HFFc6 (cell line): ENCODE measurements around the gene PER1. TPM values are rescaled to one million over a fixed set of nuclear protein-coding genes. Genes with fewer than 3 reads are reported as not detected.

ENCODE experiments used
- DNase-seq: peaks from one replicate; pipeline ENCODE4 v3.0.0-alpha.2; 2018
- H3K27ac Mint-ChIP-seq: 2 replicates; pipeline ENCODE4 v1.8.0; 2020; ENCODE audit warnings: mild to moderate bottlenecking, mixed read lengths
- H3K27me3 Mint-ChIP-seq: 2 replicates; pipeline ENCODE4 v1.8.0; 2021; ENCODE audit warnings: mild to moderate bottlenecking, moderate library complexity, mixed read lengths; ENCODE audit not compliant: insufficient read depth
- H3K36me3 Mint-ChIP-seq: 2 replicates; pipeline ENCODE4 v1.8.0; 2021; ENCODE audit warnings: low read depth, mixed read lengths
- H3K4me1 Mint-ChIP-seq: 2 replicates; pipeline ENCODE4 v1.8.0; 2020; ENCODE audit warnings: low read depth, mixed read lengths
- H3K4me3 Mint-ChIP-seq: 2 replicates; pipeline ENCODE4 v1.8.0; 2020; ENCODE audit warnings: mild to moderate bottlenecking, moderate library complexity, mixed read lengths
- H3K9me3 Mint-ChIP-seq: 2 replicates; pipeline ENCODE4 v1.8.0; 2020; ENCODE audit warnings: mild to moderate bottlenecking, mixed read lengths
- CTCF ChIP-seq: fragments of 200-600 bp; sonication (generic); IDR thresholded peaks from 2 replicates; pipeline ENCODE4 v1.5.0; 2021; ENCODE audit warnings: antibody characterized with exemption, mild to moderate bottlenecking
- long read RNA-seq: library from polyadenylated mRNA; unstranded; transcript quantifications from one replicate; pipeline ENCODE4 v2.0.0, GENCODE V29; 2019
- total RNA-seq, 6 experiments: library from RNA; stranded (reverse); fragmentation: NEBNext Ultra II Directional; extraction: Animal tissue kit (Norgen Biotek cat#: 25700); gene quantifications; 2 replicates in 1 of 6; 3 replicates in 5 of 6; pipeline ENCODE4 v1.2.3, GENCODE V29; 2021

PER1 gene, protein sequence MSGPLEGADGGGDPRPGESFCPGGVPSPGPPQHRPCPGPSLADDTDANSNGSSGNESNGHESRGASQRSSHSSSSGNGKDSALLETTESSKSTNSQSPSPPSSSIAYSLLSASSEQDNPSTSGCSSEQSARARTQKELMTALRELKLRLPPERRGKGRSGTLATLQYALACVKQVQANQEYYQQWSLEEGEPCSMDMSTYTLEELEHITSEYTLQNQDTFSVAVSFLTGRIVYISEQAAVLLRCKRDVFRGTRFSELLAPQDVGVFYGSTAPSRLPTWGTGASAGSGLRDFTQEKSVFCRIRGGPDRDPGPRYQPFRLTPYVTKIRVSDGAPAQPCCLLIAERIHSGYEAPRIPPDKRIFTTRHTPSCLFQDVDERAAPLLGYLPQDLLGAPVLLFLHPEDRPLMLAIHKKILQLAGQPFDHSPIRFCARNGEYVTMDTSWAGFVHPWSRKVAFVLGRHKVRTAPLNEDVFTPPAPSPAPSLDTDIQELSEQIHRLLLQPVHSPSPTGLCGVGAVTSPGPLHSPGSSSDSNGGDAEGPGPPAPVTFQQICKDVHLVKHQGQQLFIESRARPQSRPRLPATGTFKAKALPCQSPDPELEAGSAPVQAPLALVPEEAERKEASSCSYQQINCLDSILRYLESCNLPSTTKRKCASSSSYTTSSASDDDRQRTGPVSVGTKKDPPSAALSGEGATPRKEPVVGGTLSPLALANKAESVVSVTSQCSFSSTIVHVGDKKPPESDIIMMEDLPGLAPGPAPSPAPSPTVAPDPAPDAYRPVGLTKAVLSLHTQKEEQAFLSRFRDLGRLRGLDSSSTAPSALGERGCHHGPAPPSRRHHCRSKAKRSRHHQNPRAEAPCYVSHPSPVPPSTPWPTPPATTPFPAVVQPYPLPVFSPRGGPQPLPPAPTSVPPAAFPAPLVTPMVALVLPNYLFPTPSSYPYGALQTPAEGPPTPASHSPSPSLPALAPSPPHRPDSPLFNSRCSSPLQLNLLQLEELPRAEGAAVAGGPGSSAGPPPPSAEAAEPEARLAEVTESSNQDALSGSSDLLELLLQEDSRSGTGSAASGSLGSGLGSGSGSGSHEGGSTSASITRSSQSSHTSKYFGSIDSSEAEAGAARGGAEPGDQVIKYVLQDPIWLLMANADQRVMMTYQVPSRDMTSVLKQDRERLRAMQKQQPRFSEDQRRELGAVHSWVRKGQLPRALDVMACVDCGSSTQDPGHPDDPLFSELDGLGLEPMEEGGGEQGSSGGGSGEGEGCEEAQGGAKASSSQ (N-terminal part only)
- total RNA-seq = 10 to 100 TPM; 18.9 to 31.8 (median 26.9) TPM
- long read RNA-seq, partial matches to known transcripts = 1 of 1 reads
- long read RNA-seq, other reads (novel, unspliced or antisense) = 0 of 1 reads

DNA sequence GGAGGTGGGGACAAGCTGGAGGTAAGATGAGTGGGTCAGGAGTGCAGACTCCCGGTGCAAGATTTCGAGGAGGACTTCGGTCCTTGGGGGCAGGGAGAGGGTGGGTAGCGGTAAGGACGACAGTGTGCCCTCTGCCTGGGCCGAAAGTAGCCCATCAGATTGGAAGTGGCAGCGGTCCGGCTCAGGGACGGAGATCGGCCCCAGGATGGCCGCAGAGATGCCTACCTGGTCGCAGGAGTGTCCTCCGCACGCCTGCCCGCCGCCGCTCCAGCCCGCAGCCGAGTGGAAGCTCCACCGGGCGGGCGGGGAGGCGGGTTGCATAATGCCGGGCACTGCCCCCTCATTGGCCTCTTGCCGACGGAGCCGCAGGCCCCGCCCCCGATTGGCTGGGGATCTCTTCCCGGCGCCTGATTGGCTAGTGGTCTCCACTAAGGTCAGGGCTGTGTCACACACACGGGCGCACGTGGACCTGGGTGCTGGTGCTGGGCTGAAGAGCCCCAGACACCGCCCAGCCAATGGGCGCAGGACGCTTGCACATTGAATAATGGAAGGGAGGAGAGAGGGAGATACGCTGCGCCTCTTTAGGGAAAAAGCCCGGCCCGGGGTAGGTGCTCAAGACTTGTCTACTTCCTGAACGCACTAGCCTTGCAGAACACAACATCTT is at the start of gene PER1:
TSS of gene PER1 (minus strand) at position 293 of the 664 bp plus-strand sequence. CDS start 1,698 bp downstream, outside the sequence.
- Mint-ChIP-seq H3K4me1 (peaks cover 7% of the 10 kb centered on the region), H3K27me3 (peaks cover 28% of the 10 kb centered on the region), H3K9me3 (no peaks in the 10 kb centered on the region), H3K27ac (no peak within 1 kb of the TSS), H3K36me3 (peaks cover 4% of the 10 kb centered on the region; the same call in 1 of the 2 replicates), H3K4me3 (no peak within 1 kb of the TSS; the same call in 1 of the 2 replicates)
- peak; percentile 95 for DNase-seq
- no peak for TF ChIP-seq CTCF

- peak; percentile 57 for DNase-seq
- Mint-ChIP-seq H3K9me3 (no peaks in the 10 kb centered on the region), H3K4me3 (no peak overlapping the region)
Measured at GRCh38 chr17:8192070-8192815, 40.0 kb upstream of the PER1 start.

GRCh38 chr17:8190506-8190905 is 38.3 kb upstream of the PER1 start:
- H3K4me1 Mint-ChIP-seq = peaks cover 8% of the 10 kb centered on the region
- H3K27me3 Mint-ChIP-seq = peaks cover 2% of the 10 kb centered on the region; the same call in 1 of the 2 replicates
- no peaks in the 10 kb centered on the region for H3K36me3 Mint-ChIP-seq
- DNase-seq = no peak
- no peak overlapping the region; the same call in none of the 2 replicates for H3K27ac Mint-ChIP-seq
- no peak overlapping the region for H3K4me3 Mint-ChIP-seq
- no peak for TF ChIP-seq CTCF
- no peaks in the 10 kb centered on the region for H3K9me3 Mint-ChIP-seq

More at GRCh38 chr17:8192070-8192815, 40.0 kb upstream of the PER1 start:
- TF ChIP-seq CTCF = no peak
- Mint-ChIP-seq H3K36me3 (no peaks in the 10 kb centered on the region), H3K4me1 (peaks cover 23% of the 10 kb centered on the region), H3K27ac (no peak overlapping the region), H3K27me3 (peaks cover 2% of the 10 kb centered on the region; the same call in 1 of the 2 replicates)

GRCh38 chr17:8189711-8190477 is 37.7 kb upstream of the PER1 start, which contains the start of gene BORCS6:
BORCS6 (minus strand) TSS chr17:8190180; CDS start chr17:8190140, 40 bp downstream.
- no peaks in the 10 kb centered on the region for H3K9me3 Mint-ChIP-seq
- DNase-seq = peak; percentile 99
- H3K36me3 Mint-ChIP-seq = no peaks in the 10 kb centered on the region
- peaks cover 2% of the 10 kb centered on the region; the same call in 1 of the 2 replicates for H3K27me3 Mint-ChIP-seq
- H3K4me1 Mint-ChIP-seq = peaks cover 8% of the 10 kb centered on the region
- TF ChIP-seq CTCF = peak; percentile 51; the same call in 1 of the 2 replicates
- H3K27ac Mint-ChIP-seq = no peak within 1 kb of the TSS; the same call in none of the 2 replicates
- no peak within 1 kb of the TSS for H3K4me3 Mint-ChIP-seq
